Brain microvascular endothelial cell (primary cell): ENCODE data around the gene YWHAE.
"Not testable (repeated sequence)": the region's sequence is repeated elsewhere in the genome, so short reads cannot be mapped to it uniquely, and the experiment has no call there.

Experiments
- DNase-seq: peaks from one replicate; pipeline ENCODE4 v3.0.0-alpha.2; 2020
- H3K27ac ChIP-seq: fragments of 250-450 bp; sonication (Bioruptor Pico); 2 replicates; pipeline ENCODE4 v1.5.1; 2020; ENCODE audit warnings: mild to moderate bottlenecking, moderate library complexity
- H3K27me3 ChIP-seq: fragments of 250-450 bp; sonication (Bioruptor Pico); replicated peaks from 2 replicates; pipeline ENCODE4 v1.5.1; 2020; ENCODE audit warnings: mild to moderate bottlenecking
- H3K36me3 ChIP-seq: fragments of 250-450 bp; sonication (Bioruptor Pico); replicated peaks from 2 replicates; pipeline ENCODE4 v1.5.1; 2020; ENCODE audit warnings: mild to moderate bottlenecking
- H3K4me3 ChIP-seq: 2 replicates; pipeline ENCODE4 v1.5.1; 2011; ENCODE audit warnings: low read depth, mild to moderate bottlenecking, control low read depth, low read length, moderate library complexity
- CTCF ChIP-seq: IDR thresholded peaks from 2 replicates; pipeline ENCODE4 v1.5.1; 2011; ENCODE audit warnings: low read depth, mild to moderate bottlenecking, moderate library complexity, low read length, control low read depth, inconsistent platforms; ENCODE audit errors: missing control alignments
- in situ Hi-C: cut with HindIII; loops from 2 replicates; pipeline ENCODE4 v1.10.0; 2017; ENCODE audit warnings: low sequenced_read_pairs, low pct_ligation_motif_present

YWHAE gene

GRCh38 chr17:1379930-1380313 is 20.1 kb downstream of the YWHAE start:
- in situ Hi-C loops = no loop called here
- no peak for DNase-seq
- no peak overlapping the region for H3K27ac ChIP-seq
- H3K4me3 ChIP-seq = no peak overlapping the region
- no peak for TF ChIP-seq CTCF
- H3K27me3 ChIP-seq = no peaks in the 10 kb centered on the region
- H3K36me3 ChIP-seq = no peaks in the 10 kb centered on the region

GRCh38 chr17:1379208-1379929 is 20.7 kb downstream of the YWHAE start:
- TF ChIP-seq CTCF = no peak
- Histone ChIP-seq H3K27me3 (no peaks in the 10 kb centered on the region), H3K36me3 (no peaks in the 10 kb centered on the region), H3K4me3 (no peak overlapping the region), H3K27ac (no peak overlapping the region)
- no peak for DNase-seq
- in situ Hi-C loops = no loop called here

- DNase-seq, H3K36me3 ChIP-seq, in situ Hi-C loops, H3K27ac ChIP-seq, H3K4me3 ChIP-seq, H3K27me3 ChIP-seq: not testable (repeated sequence)
Measured at GRCh38 chr17:1378476-1378860, 21.6 kb downstream of the YWHAE start.

- no peaks in the 10 kb centered on the region for H3K36me3 ChIP-seq
- in situ Hi-C loops = no loop called here
- no peak for TF ChIP-seq CTCF
- no peaks in the 10 kb centered on the region for H3K27me3 ChIP-seq
- no peak overlapping the region for H3K4me3 ChIP-seq
- no peak overlapping the region for H3K27ac ChIP-seq
- no peak for DNase-seq
Measured at GRCh38 chr17:1377334-1377733, 22.7 kb downstream of the YWHAE start.

- in situ Hi-C loops = no loop called here
- no peak for DNase-seq
- no peak overlapping the region for H3K4me3 ChIP-seq
- no peak for TF ChIP-seq CTCF
- peaks cover 3% of the 10 kb centered on the region for H3K36me3 ChIP-seq
- no peak overlapping the region for H3K27ac ChIP-seq
- H3K27me3 ChIP-seq = no peaks in the 10 kb centered on the region
Measured at GRCh38 chr17:1376061-1376460, 24.0 kb downstream of the YWHAE start.

- in situ Hi-C loops = no loop called here
- Histone ChIP-seq H3K4me3 (no peak overlapping the region), H3K27ac (no peak overlapping the region), H3K36me3 (peaks cover 3% of the 10 kb centered on the region), H3K27me3 (no peaks in the 10 kb centered on the region)
- DNase-seq = no peak
- TF ChIP-seq CTCF = no peak
Measured at GRCh38 chr17:1375615-1376014, 24.4 kb downstream of the YWHAE start.
